OCI-LY3 (cell line): ENCODE measurements around the gene MYBPC2.

ENCODE experiments used
- CTCF ChIP-seq: fragments of 200-600, 300-600 bp; sonication (generic); IDR thresholded peaks from 2 replicates; pipeline ENCODE4 v1.5.1; 2014; ENCODE audit warnings: antibody characterized with exemption, low read length, low read depth
- EZH2phosphoT487 ChIP-seq: fragments of 200-600 bp; shearing (Covaris generic); IDR thresholded peaks from 2 replicates; pipeline ENCODE4 v1.6.1; 2018; ENCODE audit warnings: antibody characterized with exemption, mixed run types, low read depth

DNA sequence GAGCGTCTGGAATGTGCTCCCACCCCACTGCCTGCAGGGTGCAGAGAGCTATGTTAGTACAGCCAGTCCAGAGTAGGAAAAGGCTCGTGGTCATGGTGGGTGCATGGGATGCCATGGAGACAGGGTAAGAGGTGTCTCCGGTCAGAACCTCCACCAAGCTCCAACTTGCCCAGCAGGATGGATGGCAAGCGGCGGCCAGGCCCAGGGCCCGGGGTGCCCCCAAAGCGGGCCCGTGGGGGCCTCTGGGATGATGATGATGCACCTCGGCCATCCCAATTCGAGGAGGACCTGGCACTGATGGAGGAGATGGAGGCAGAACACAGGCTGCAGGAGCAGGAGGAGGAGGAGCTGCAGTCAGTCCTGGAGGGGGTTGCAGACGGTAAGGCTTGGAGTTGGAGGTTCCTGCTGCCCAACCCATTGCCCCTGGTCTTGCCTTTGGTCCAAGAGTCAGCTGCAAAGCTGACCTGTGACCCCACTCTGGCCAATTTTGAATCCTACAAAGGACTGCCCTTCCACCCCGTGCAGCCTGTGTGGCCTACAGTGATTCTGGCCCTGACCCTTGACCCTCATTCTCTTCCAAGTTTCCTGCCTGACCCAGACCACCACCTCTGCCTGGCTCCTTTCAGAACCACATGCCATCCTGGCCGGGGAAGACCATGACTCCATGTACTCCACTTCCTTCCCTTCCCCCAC lies 33.9 kb upstream of the MYBPC2 start:
- no peak for TF ChIP-seq CTCF
- no peak for TF ChIP-seq EZH2phosphoT487
